A549 (cell line): ENCODE data around the gene TMEM271. TPM values are rescaled to one million over a fixed set of nuclear protein-coding genes. Genes with fewer than 3 reads are reported as not detected.

ENCODE experiments used
- ATAC-seq, 2 experiments: fragments of 200-7000 bp in 1 of 2; fragments of >200 bp in 1 of 2; cut with Nextera tagmentation in 1 of 2; cut with Tn5 transposase in 1 of 2; 3 replicates each; pipeline versions ENCODE4 v1.8.0 to v1.9.1; 2018 to 2020; ENCODE audit warnings: mild to moderate bottlenecking in 1 of 2, moderate library complexity in 1 of 2
- CTCF ChIA-PET: fragments of 300-600 bp; sonication (Branson Sonifier 250); formaldehyde crosslinking; extraction: SDS; loops from one replicate; lab custom pipeline; 2021; ENCODE audit warnings: antibody characterized with exemption, inconsistent platforms; lab: Yijun Ruan, JAX
- POLR2A ChIA-PET: fragments of 350-600 bp; formaldehyde crosslinking; extraction: SDS; loops from one replicate; lab custom pipeline; 2021; ENCODE audit warnings: antibody characterized with exemption, inconsistent platforms; lab: Yijun Ruan, JAX
- DNase-seq, 2 experiments: peaks; one replicate each; pipeline versions ENCODE4 v3.0.0 to v3.0.0-alpha.2; 2011 to 2016; ENCODE audit warnings: low read depth in 1 of 2, low spot score in 1 of 2
- FAIRE-seq: peaks from 2 replicates; lab custom pipeline; 2011; peaks lifted over from hg19 to GRCh38; lab: Jason Lieb, UNC
- H3K27ac ChIP-seq, 2 experiments: fragments of >200 bp; sonication (Bioruptor Twin); formaldehyde crosslinking; 3 replicates each; pipeline ENCODE4 v1.5.1; 2016 to 2017
- H3K4me1 ChIP-seq: fragments of >200 bp; sonication (Bioruptor Twin); formaldehyde crosslinking; 3 replicates; pipeline ENCODE4 v1.6.1; 2016
- H3K4me2 ChIP-seq: fragments of >200 bp; sonication (Bioruptor Twin); formaldehyde crosslinking; 3 replicates; pipeline ENCODE4 v1.6.1; 2016
- H3K4me3 ChIP-seq: fragments of >200 bp; sonication (Bioruptor Twin); formaldehyde crosslinking; 3 replicates; pipeline ENCODE4 v1.5.1; 2016
- H3K9me3 ChIP-seq: fragments of >200 bp; sonication (Bioruptor Twin); formaldehyde crosslinking; 3 replicates; pipeline ENCODE4 v1.6.1; 2016
- CEBPB ChIP-seq, 2 experiments: fragments of >200 bp in 1 of 2; sonication (Bioruptor Twin) in 1 of 2; formaldehyde crosslinking in 1 of 2; IDR thresholded peaks; 2 replicates each; pipeline ENCODE4 v1.6.1; 2012 to 2016
- CTCF ChIP-seq: fragments of >200 bp; sonication (Bioruptor Twin); formaldehyde crosslinking; IDR thresholded peaks from 3 replicates; pipeline ENCODE4 v1.5.1; 2016
- EHF ChIP-seq: fragments of 250-450 bp; sonication (Bioruptor Pico); IDR thresholded peaks from 2 replicates; pipeline ENCODE4 v1.5.0; 2020; ENCODE audit warnings: mild to moderate bottlenecking
- ELK1 ChIP-seq: fragments of 150-350 bp; IDR thresholded peaks from 2 replicates; pipeline ENCODE4 v1.6.1; 2014; ENCODE audit warnings: low read depth, mild to moderate bottlenecking, low read length
- EP300 ChIP-seq, 2 experiments: fragments of >200 bp; sonication (Bioruptor Twin); formaldehyde crosslinking; IDR thresholded peaks; 2 replicates in 1 of 2; 3 replicates in 1 of 2; pipeline ENCODE4 v1.6.1; 2016 to 2017
- ESRRA ChIP-seq: fragments of 150-350 bp; IDR thresholded peaks from 2 replicates; pipeline ENCODE4 v1.6.1; 2014; ENCODE audit warnings: mild to moderate bottlenecking, low read length, borderline replicate concordance
- FOXS1 ChIP-seq: fragments of 250-450 bp; sonication (Bioruptor Pico); IDR thresholded peaks from 2 replicates; pipeline ENCODE4 v1.5.0; 2020; ENCODE audit warnings: mild to moderate bottlenecking, moderate library complexity
- HOXB13 ChIP-seq: fragments of 250-450 bp; sonication (Bioruptor Pico); IDR thresholded peaks from 2 replicates; pipeline ENCODE4 v1.5.0; 2020; ENCODE audit warnings: low read depth, mild to moderate bottlenecking, moderate library complexity
- HOXB5 ChIP-seq: fragments of 250-450 bp; sonication (Bioruptor Pico); IDR thresholded peaks from 2 replicates; pipeline ENCODE4 v1.5.0; 2020; ENCODE audit warnings: mild to moderate bottlenecking, moderate library complexity
- JUN ChIP-seq, 2 experiments: fragments of >200 bp; sonication (Bioruptor Twin); formaldehyde crosslinking; IDR thresholded peaks; 2 replicates in 1 of 2; 3 replicates in 1 of 2; pipeline ENCODE4 v1.6.1; 2016 to 2017
- KDM1A ChIP-seq: fragments of 200-600 bp; sonication (generic); IDR thresholded peaks from 2 replicates; pipeline ENCODE4 v1.6.1; 2016; ENCODE audit warnings: low read depth, mild to moderate bottlenecking
- KDM5A ChIP-seq: fragments of 200-600 bp; sonication (generic); IDR thresholded peaks from 2 replicates; pipeline ENCODE4 v1.6.1; 2016; ENCODE audit warnings: antibody characterized with exemption, mild to moderate bottlenecking
- MAFK ChIP-seq: fragments of 450-650 bp; IDR thresholded peaks from 2 replicates; pipeline ENCODE4 v1.6.1; 2014; ENCODE audit not compliant: partially characterized antibody
- MAZ ChIP-seq: fragments of 150-350 bp; IDR thresholded peaks from 2 replicates; pipeline ENCODE4 v1.6.1; 2014; ENCODE audit warnings: antibody characterized with exemption, low read depth, low read length, borderline replicate concordance
- MYC ChIP-seq: IDR thresholded peaks from 2 replicates; pipeline ENCODE4 v1.6.1; 2012; ENCODE audit warnings: mild to moderate bottlenecking, inconsistent platforms, low read length, improper control_type of control experiment, borderline replicate concordance
- NPAS2 ChIP-seq: fragments of 250-450 bp; sonication (Bioruptor Pico); IDR thresholded peaks from 2 replicates; pipeline ENCODE4 v1.8.0; 2022; ENCODE audit warnings: mild to moderate bottlenecking, moderate library complexity, borderline replicate concordance
- POLR2A ChIP-seq: IDR thresholded peaks from 2 replicates; pipeline ENCODE4 v1.6.1; 2012; ENCODE audit warnings: mild to moderate bottlenecking, low read length
- POLR2AphosphoS2 ChIP-seq: conservative IDR thresholded peaks from 2 replicates; pipeline ENCODE4 v1.6.1; 2012; ENCODE audit warnings: low read length, improper control_type of control experiment, inconsistent platforms
- RARB ChIP-seq: fragments of 250-450 bp; sonication (Bioruptor Pico); IDR thresholded peaks from 2 replicates; pipeline ENCODE4 v1.8.0; 2021; ENCODE audit warnings: mild to moderate bottlenecking, moderate library complexity
- RCOR1 ChIP-seq: fragments of 150-350 bp; IDR thresholded peaks from 2 replicates; pipeline ENCODE4 v1.6.1; 2014; ENCODE audit warnings: antibody characterized with exemption, low read length, low read depth
- RFX5 ChIP-seq: fragments of 450-650 bp; IDR thresholded peaks from 2 replicates; pipeline ENCODE4 v1.7.1; 2014; ENCODE audit warnings: antibody characterized with exemption, mild to moderate bottlenecking, moderate library complexity
- SREBF2 ChIP-seq: fragments of 450-650 bp; IDR thresholded peaks from 2 replicates; pipeline ENCODE4 v1.6.1; 2014; ENCODE audit warnings: mild to moderate bottlenecking, moderate library complexity
- TFCP2L1 ChIP-seq: fragments of 250-450 bp; sonication (Bioruptor Pico); IDR thresholded peaks from 2 replicates; pipeline ENCODE4 v1.5.0; 2021; ENCODE audit warnings: mild to moderate bottlenecking
- TP53 ChIP-seq: fragments of 250-450 bp; sonication (Bioruptor Pico); IDR thresholded peaks from 2 replicates; pipeline ENCODE4 v1.5.0; 2021; ENCODE audit warnings: mild to moderate bottlenecking, moderate library complexity
- USF2 ChIP-seq: fragments of 450-650 bp; IDR thresholded peaks from 2 replicates; pipeline ENCODE4 v1.6.1; 2014; ENCODE audit warnings: antibody characterized with exemption
- ZC3H11A ChIP-seq: fragments of 450-650 bp; IDR thresholded peaks from 2 replicates; pipeline ENCODE4 v1.6.1; 2014; ENCODE audit warnings: antibody characterized with exemption, mild to moderate bottlenecking
- WGBS: methylation state at CpG from one replicate; pipeline ENCODE4 v1.1.6; 2017; ENCODE audit errors: missing lambda C conversion rate; 5-methylcytosine and 5-hydroxymethylcytosine counted together
- polyA plus RNA-seq, 4 experiments: library from polyadenylated mRNA; depleted of rRNA in 3 of 4; stranded (reverse); fragments of >200 nt; fragmentation: RNase III in 1 of 4; extraction: RNeasy Plus Mini Kit Qiagen cat#74134 plus additional on column Dnase treatment in 1 of 4; gene quantifications; 2 replicates in 3 of 4; 3 replicates in 1 of 4; pipeline ENCODE4 v1.2.3, GENCODE V29; 2011 to 2017
- TF ChIP-seq, protein P1 (sequence below): fragments of >200 bp; sonication (Bioruptor Twin); formaldehyde crosslinking; IDR thresholded peaks from 3 replicates; pipeline ENCODE4 v1.6.1; 2016
- TF ChIP-seq, protein P2 (sequence below): fragments of >200 bp; sonication (Bioruptor Twin); formaldehyde crosslinking; IDR thresholded peaks from 2 replicates; pipeline ENCODE4 v1.6.1; 2016

Gene TMEM271
- polyA plus RNA-seq, 2 of the 4 experiments (the other 2 are of a cell fraction): not detected

DNA sequence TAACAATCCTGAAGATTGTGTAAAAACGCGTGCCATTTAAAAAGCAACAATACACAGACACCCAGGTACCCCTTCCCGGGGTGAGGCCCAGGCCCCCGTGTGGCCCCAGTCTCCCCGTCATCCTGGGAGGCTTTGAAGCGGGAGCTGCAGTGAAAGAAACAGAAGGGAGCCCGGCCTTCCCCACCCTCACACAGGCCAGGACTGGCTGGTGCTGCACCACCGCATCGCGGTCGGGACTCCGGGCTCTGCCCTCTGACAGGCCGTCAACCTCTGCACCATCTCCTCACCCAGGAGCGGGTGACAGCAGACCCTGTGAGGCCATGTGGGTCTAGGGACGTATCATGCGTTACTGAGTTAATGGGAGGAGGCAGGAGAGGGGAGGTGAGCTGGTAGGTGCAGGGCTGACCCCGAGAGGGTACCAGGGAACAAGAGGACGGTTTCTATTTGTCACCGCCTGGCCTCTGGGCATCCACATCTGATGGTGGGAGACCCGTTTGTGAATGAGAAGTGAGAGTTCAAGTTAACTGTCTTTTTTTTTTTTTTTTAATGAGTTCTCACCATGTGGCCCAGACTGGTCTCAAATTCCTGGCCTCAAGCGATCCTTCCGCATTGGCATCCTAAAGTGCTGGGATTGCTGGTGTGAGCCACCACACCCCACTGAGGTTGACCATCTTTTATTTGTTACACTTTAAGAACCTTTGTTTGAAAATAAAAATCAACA, 49.7 kb downstream of the TMEM271 start:
- Histone ChIP-seq H3K4me1 (no peaks in the 10 kb centered on the region), H3K4me3 (no peak overlapping the region), H3K27ac (no peak overlapping the region), H3K4me2 (no peak overlapping the region), H3K9me3 (no peaks in the 10 kb centered on the region)
- FAIRE-seq: no peak
- POLR2A ChIA-PET: no interaction called here
- CTCF ChIA-PET: interaction anchor here (0.6 kb wide), 1 partner anchor 13 kb away, joined by 4 read pairs; no protein-coding TSS in a partner anchor
- no peak for DNase-seq
- TF ChIP-seq RARB (CRISPR knock-in tag) (no peak), CEBPB (IDR thresholded peaks at IDR 0.05) (no peak), RCOR1 (no peak), ZC3H11A (no peak), KDM1A (no peak), RFX5 (no peak), HOXB5 (CRISPR knock-in tag) (no peak), HOXB13 (CRISPR knock-in tag) (no peak)
- no peak for ATAC-seq
- 92% methylated on average over 21 of the region's 22 CpGs for WGBS

GRCh38 chr4:525660-526059, 50.4 kb downstream of the TMEM271 start:
- FAIRE-seq (no peak), DNase-seq (no peak), ATAC-seq (no peak)
- ChIA-PET POLR2A (no interaction called here), CTCF (no interaction called here)
- Histone ChIP-seq H3K27ac (no peak overlapping the region), H3K4me2 (no peak overlapping the region), H3K9me3 (no peaks in the 10 kb centered on the region), H3K4me1 (no peaks in the 10 kb centered on the region), H3K4me3 (no peak overlapping the region)
- 96% methylated on average over 15 of the region's 15 CpGs for WGBS
- no peak for TF ChIP-seq CTCF
- TF ChIP-seq MAFK: no peak
- TF ChIP-seq TP53 (CRISPR knock-in tag): no peak
- TF ChIP-seq EHF: no peak
- TF ChIP-seq POLR2AphosphoS2: no peak
- no peak for TF ChIP-seq TFCP2L1 (CRISPR knock-in tag)
- no peak for TF ChIP-seq MYC
- TF ChIP-seq EP300 (IDR thresholded peaks at IDR 0.05): no peak

DNA sequence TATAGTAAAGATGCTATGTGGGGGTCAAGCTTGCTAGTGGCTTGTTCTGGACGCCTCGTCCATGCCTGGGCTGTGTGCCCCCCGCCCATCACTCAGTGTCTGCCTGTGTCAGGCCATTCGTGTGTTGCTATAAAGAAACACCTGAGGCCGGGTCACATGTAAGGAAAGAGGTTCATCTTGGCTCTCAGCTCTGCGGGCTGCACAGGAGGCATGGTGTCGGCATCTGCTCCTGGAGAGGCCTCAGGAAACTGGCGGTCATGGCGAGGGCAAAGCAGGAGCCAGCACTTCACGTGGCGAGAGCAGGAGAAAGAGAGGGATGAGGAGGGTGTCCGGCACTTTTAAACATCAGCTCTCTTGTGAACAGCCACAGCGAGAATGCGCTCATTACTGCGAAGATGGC, 51.9 kb downstream of the TMEM271 start:
- Histone ChIP-seq H3K4me3 (no peak overlapping the region), H3K27ac (no peak overlapping the region), H3K4me1 (no peaks in the 10 kb centered on the region), H3K4me2 (no peak overlapping the region), H3K9me3 (no peaks in the 10 kb centered on the region)
- DNase-seq (no peak), ATAC-seq (no peak), FAIRE-seq (no peak)
- 96% methylated on average over 15 of the region's 15 CpGs for WGBS
- POLR2A ChIA-PET: no interaction called here
- CTCF ChIA-PET: no interaction called here
- TF ChIP-seq MAZ (no peak), SREBF2 (no peak), HOXB5 (CRISPR knock-in tag) (no peak), JUN (IDR thresholded peaks at IDR 0.05) (no peak), MAFK (no peak), POLR2A (no peak), FOXS1 (CRISPR knock-in tag) (no peak), USF2 (no peak), KDM5A (no peak), ESRRA (no peak), ELK1 (no peak), NPAS2 (no peak)
- TF ChIP-seq, protein P1, sequence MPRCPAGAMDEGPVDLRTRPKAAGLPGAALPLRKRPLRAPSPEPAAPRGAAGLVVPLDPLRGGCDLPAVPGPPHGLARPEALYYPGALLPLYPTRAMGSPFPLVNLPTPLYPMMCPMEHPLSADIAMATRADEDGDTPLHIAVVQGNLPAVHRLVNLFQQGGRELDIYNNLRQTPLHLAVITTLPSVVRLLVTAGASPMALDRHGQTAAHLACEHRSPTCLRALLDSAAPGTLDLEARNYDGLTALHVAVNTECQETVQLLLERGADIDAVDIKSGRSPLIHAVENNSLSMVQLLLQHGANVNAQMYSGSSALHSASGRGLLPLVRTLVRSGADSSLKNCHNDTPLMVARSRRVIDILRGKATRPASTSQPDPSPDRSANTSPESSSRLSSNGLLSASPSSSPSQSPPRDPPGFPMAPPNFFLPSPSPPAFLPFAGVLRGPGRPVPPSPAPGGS: no peak
- TF ChIP-seq, protein P2, sequence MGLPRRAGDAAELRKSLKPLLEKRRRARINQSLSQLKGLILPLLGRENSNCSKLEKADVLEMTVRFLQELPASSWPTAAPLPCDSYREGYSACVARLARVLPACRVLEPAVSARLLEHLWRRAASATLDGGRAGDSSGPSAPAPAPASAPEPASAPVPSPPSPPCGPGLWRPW: no peak
